Neural progenitor cell (in vitro differentiated cells): ENCODE data around the gene GAS1. TPM values are rescaled to one million over a fixed set of nuclear protein-coding genes. Genes with fewer than 3 reads are reported as not detected.

ENCODE experiments used
- DNase-seq: peaks from one replicate; pipeline ENCODE4 v3.0.0-alpha.2; 2016; ENCODE audit warnings: low spot score
- H2AFZ ChIP-seq: fragments of 200-600 bp; sonication (generic); replicated peaks from 2 replicates; pipeline ENCODE4 v1.6.1; 2016; ENCODE audit warnings: antibody characterized with exemption
- H3F3A ChIP-seq: fragments of 200-600 bp; sonication (generic); 2 replicates; pipeline ENCODE4 v1.6.1; 2016; ENCODE audit warnings: antibody characterized with exemption, low read depth
- H3K27ac ChIP-seq: fragments of 200-600 bp; sonication (generic); 2 replicates; pipeline ENCODE4 v1.5.1; 2016; ENCODE audit warnings: mild to moderate bottlenecking
- H3K27me3 ChIP-seq: fragments of 200-600 bp; sonication (generic); 2 replicates; pipeline ENCODE4 v1.6.1; 2016; ENCODE audit warnings: mild to moderate bottlenecking, moderate library complexity
- H3K36me3 ChIP-seq: fragments of 200-600 bp; sonication (generic); 2 replicates; pipeline ENCODE4 v1.5.1; 2016
- H3K4me1 ChIP-seq: fragments of 200-600 bp; sonication (generic); 2 replicates; pipeline ENCODE4 v1.6.1; 2016; ENCODE audit warnings: mixed run types
- H3K4me2 ChIP-seq: fragments of 200-600 bp; sonication (generic); 2 replicates; pipeline ENCODE4 v1.6.1; 2016
- H3K4me3 ChIP-seq: fragments of 200-600 bp; sonication (generic); 2 replicates; pipeline ENCODE4 v1.5.1; 2016
- H3K79me2 ChIP-seq: fragments of 200-600 bp; sonication (generic); 2 replicates; pipeline ENCODE4 v1.6.1; 2016; ENCODE audit warnings: low read depth
- H3K9ac ChIP-seq: fragments of 200-600 bp; sonication (generic); 2 replicates; pipeline ENCODE4 v1.6.1; 2016
- H3K9me3 ChIP-seq: fragments of 200-600 bp; sonication (generic); 2 replicates; pipeline ENCODE4 v1.5.1; 2016; ENCODE audit warnings: low read depth
- H4K20me1 ChIP-seq: fragments of 200-600 bp; sonication (generic); 2 replicates; pipeline ENCODE4 v1.6.1; 2016; ENCODE audit warnings: low read depth
- H3K27ac Mint-ChIP-seq: 3 replicates; pipeline ENCODE4 v1.8.0; 2021; ENCODE audit warnings: mixed read lengths
- H3K27me3 Mint-ChIP-seq: 2 replicates; pipeline ENCODE4 v1.8.0; 2022; ENCODE audit warnings: low read depth, mild to moderate bottlenecking, inconsistent platforms, moderate library complexity, mixed read lengths; ENCODE audit not compliant: insufficient read depth
- H3K36me3 Mint-ChIP-seq: 3 replicates; pipeline ENCODE4 v1.8.0; 2021; ENCODE audit warnings: mixed read lengths
- H3K4me1 Mint-ChIP-seq: 3 replicates; pipeline ENCODE4 v1.8.0; 2021; ENCODE audit warnings: mixed read lengths
- H3K4me3 Mint-ChIP-seq: 3 replicates; pipeline ENCODE4 v1.8.0; 2021; ENCODE audit warnings: mild to moderate bottlenecking, moderate library complexity, mixed read lengths
- H3K9me3 Mint-ChIP-seq: 3 replicates; pipeline ENCODE4 v1.8.0; 2020; ENCODE audit warnings: mixed read lengths
- CTCF ChIP-seq: fragments of 200-600 bp; sonication (generic); IDR thresholded peaks from 2 replicates; pipeline ENCODE4 v1.5.1; 2017; ENCODE audit warnings: antibody characterized with exemption, mild to moderate bottlenecking
- EZH2 ChIP-seq: fragments of 200-600 bp; sonication (generic); IDR thresholded peaks from 2 replicates; pipeline ENCODE4 v1.6.1; 2017; ENCODE audit warnings: antibody characterized with exemption, mild to moderate bottlenecking, moderate library complexity
- EZH2phosphoT487 ChIP-seq: fragments of 200-600 bp; sonication (generic); IDR thresholded peaks from 2 replicates; pipeline ENCODE4 v1.6.1; 2017; ENCODE audit warnings: antibody characterized with exemption
- total RNA-seq: library from RNA; depleted of rRNA; stranded (reverse); fragments of >200 nt; gene quantifications from 2 replicates; pipeline ENCODE4 v1.2.3, GENCODE V29; 2015; ENCODE audit warnings: low replicate concordance

Gene GAS1
- total RNA-seq, 1 donor from 2014 or later = 68.1 TPM

GRCh38 chr9:86980802-86981201 is 33.5 kb upstream of the GAS1 start:
- peaks cover 20% of the 10 kb centered on the region for H3K4me1 Mint-ChIP-seq
- H3K4me1 ChIP-seq = no peaks in the 10 kb centered on the region
- no peak overlapping the region for H3K27ac ChIP-seq
- no peaks in the 10 kb centered on the region for H4K20me1 ChIP-seq
- peaks cover 2% of the 10 kb centered on the region for H3K9me3 Mint-ChIP-seq
- H3F3A ChIP-seq = no peaks in the 10 kb centered on the region
- H3K9me3 ChIP-seq = no peaks in the 10 kb centered on the region
- H3K4me3 Mint-ChIP-seq = no peak overlapping the region
- H3K4me2 ChIP-seq = no peak overlapping the region
- no peaks in the 10 kb centered on the region for H3K36me3 ChIP-seq
- peaks cover 2% of the 10 kb centered on the region for H3K27me3 Mint-ChIP-seq
- H3K9ac ChIP-seq = no peak overlapping the region
- H3K27me3 ChIP-seq = no peaks in the 10 kb centered on the region
- H2AFZ ChIP-seq = no peak overlapping the region
- no peak overlapping the region for H3K4me3 ChIP-seq
- H3K79me2 ChIP-seq = no peaks in the 10 kb centered on the region
- H3K36me3 Mint-ChIP-seq = no peaks in the 10 kb centered on the region
- no peak for TF ChIP-seq CTCF
- TF ChIP-seq EZH2phosphoT487 = no peak
- no peak for TF ChIP-seq EZH2
- no peak for DNase-seq
- H3K27ac Mint-ChIP-seq = no peak overlapping the region

- H3F3A ChIP-seq = no peaks in the 10 kb centered on the region
- Mint-ChIP-seq H3K9me3 (peaks cover 2% of the 10 kb centered on the region), H3K27ac (no peak overlapping the region), H3K36me3 (no peaks in the 10 kb centered on the region), H3K4me1 (peaks cover 9% of the 10 kb centered on the region), H3K27me3 (no peaks in the 10 kb centered on the region), H3K4me3 (no peak overlapping the region)
- H3K36me3 ChIP-seq = no peaks in the 10 kb centered on the region
- no peak overlapping the region for H2AFZ ChIP-seq
- H3K9me3 ChIP-seq = no peaks in the 10 kb centered on the region
- no peak overlapping the region for H3K9ac ChIP-seq
- no peak for DNase-seq
- H4K20me1 ChIP-seq = no peaks in the 10 kb centered on the region
- no peak overlapping the region for H3K4me2 ChIP-seq
- H3K79me2 ChIP-seq = no peaks in the 10 kb centered on the region
- no peaks in the 10 kb centered on the region for H3K27me3 ChIP-seq
- H3K4me3 ChIP-seq = no peak overlapping the region
- TF ChIP-seq EZH2phosphoT487 = no peak
- no peak for TF ChIP-seq CTCF
- no peak for TF ChIP-seq EZH2
- no peaks in the 10 kb centered on the region for H3K4me1 ChIP-seq
- no peak overlapping the region for H3K27ac ChIP-seq
Observed at GRCh38 chr9:86979657-86980056, 32.4 kb upstream of the GAS1 start.

GRCh38 chr9:86978922-86979474 is 31.7 kb upstream of the GAS1 start:
- H3K4me1 Mint-ChIP-seq = peaks cover 4% of the 10 kb centered on the region
- no peaks in the 10 kb centered on the region for H3F3A ChIP-seq
- H2AFZ ChIP-seq = no peak overlapping the region

More at GRCh38 chr9:86978922-86979474, 31.7 kb upstream of the GAS1 start:
- Histone ChIP-seq H3K4me1 (no peaks in the 10 kb centered on the region), H3K27me3 (no peaks in the 10 kb centered on the region), H3K4me3 (no peak overlapping the region), H3K9me3 (no peaks in the 10 kb centered on the region), H3K27ac (no peak overlapping the region), H3K4me2 (no peak overlapping the region), H3K9ac (no peak overlapping the region), H4K20me1 (no peaks in the 10 kb centered on the region), H3K79me2 (no peaks in the 10 kb centered on the region), H3K36me3 (no peaks in the 10 kb centered on the region)
- H3K9me3 Mint-ChIP-seq = peaks cover 2% of the 10 kb centered on the region
- DNase-seq = no peak
- no peak overlapping the region for H3K27ac Mint-ChIP-seq
- H3K4me3 Mint-ChIP-seq = no peak overlapping the region
- no peaks in the 10 kb centered on the region for H3K36me3 Mint-ChIP-seq
- TF ChIP-seq CTCF (no peak), EZH2phosphoT487 (no peak), EZH2 (no peak)
- H3K27me3 Mint-ChIP-seq = no peaks in the 10 kb centered on the region
